Osteocyte (in vitro differentiated cells): Measurements from ENCODE around the gene CNGB1. TPM values are rescaled to one million over a fixed set of nuclear protein-coding genes. Genes with fewer than 3 reads are reported as not detected.
"Not testable (repeated sequence)": the region's sequence is repeated elsewhere in the genome, so short reads cannot be mapped to it uniquely, and the experiment has no call there.

Experiments used
- DNase-seq: peaks from one replicate; pipeline ENCODE4 v3.0.0; 2021; ENCODE audit warnings: mixed read lengths; ENCODE audit not compliant: unreplicated experiment; ENCODE audit errors: extremely low spot score
- H3K27ac Mint-ChIP-seq: one replicate; pipeline ENCODE4 v1.8.0; 2021; ENCODE audit warnings: mild to moderate bottlenecking, mixed read lengths; ENCODE audit not compliant: unreplicated experiment
- H3K27me3 Mint-ChIP-seq: one replicate; pipeline ENCODE4 v1.8.0; 2021; ENCODE audit warnings: mixed read lengths; ENCODE audit not compliant: unreplicated experiment
- H3K36me3 Mint-ChIP-seq: one replicate; pipeline ENCODE4 v1.8.0; 2021; ENCODE audit warnings: mixed read lengths; ENCODE audit not compliant: unreplicated experiment
- H3K4me1 Mint-ChIP-seq: one replicate; pipeline ENCODE4 v1.8.0; 2021; ENCODE audit warnings: mixed read lengths; ENCODE audit not compliant: unreplicated experiment
- H3K4me3 Mint-ChIP-seq: one replicate; pipeline ENCODE4 v1.8.0; 2021; ENCODE audit warnings: mild to moderate bottlenecking, moderate library complexity, mixed read lengths; ENCODE audit not compliant: unreplicated experiment
- H3K9me3 Mint-ChIP-seq: one replicate; pipeline ENCODE4 v1.8.0; 2021; ENCODE audit warnings: mixed read lengths; ENCODE audit not compliant: unreplicated experiment
- CTCF ChIP-seq: fragments of 200-600 bp; sonication (generic); IDR thresholded peaks from 2 replicates; pipeline ENCODE4 v1.5.0; 2021; ENCODE audit warnings: antibody characterized with exemption, mild to moderate bottlenecking, moderate library complexity
- total RNA-seq: library from RNA; stranded (reverse); gene quantifications from 2 replicates; pipeline ENCODE4 v1.2.1, GENCODE V29; 2021

Gene CNGB1
- total RNA-seq, 1 donor from 2014 or later = not detected

- DNase-seq = no peak
- no peak overlapping the region for H3K27ac Mint-ChIP-seq
- no peaks in the 10 kb centered on the region for H3K9me3 Mint-ChIP-seq
- H3K4me3 Mint-ChIP-seq = no peak overlapping the region
- no peaks in the 10 kb centered on the region for H3K36me3 Mint-ChIP-seq
- peaks cover 4% of the 10 kb centered on the region for H3K4me1 Mint-ChIP-seq
- TF ChIP-seq CTCF = no peak
- peaks cover 23% of the 10 kb centered on the region for H3K27me3 Mint-ChIP-seq
Observed at GRCh38 chr16:57897996-57898395, 72.9 kb downstream of the CNGB1 start.

GRCh38 chr16:57897053-57897784 lies 73.7 kb downstream of the CNGB1 start:
- no peak for DNase-seq
- Mint-ChIP-seq H3K36me3 (no peaks in the 10 kb centered on the region), H3K4me1 (peaks cover 4% of the 10 kb centered on the region), H3K27ac (no peak overlapping the region), H3K9me3 (no peaks in the 10 kb centered on the region), H3K4me3 (no peak overlapping the region), H3K27me3 (peaks cover 27% of the 10 kb centered on the region)
- TF ChIP-seq CTCF = no peak

- H3K27me3 Mint-ChIP-seq = peaks cover 26% of the 10 kb centered on the region
- DNase-seq, H3K4me3 Mint-ChIP-seq, H3K27ac Mint-ChIP-seq, H3K36me3 Mint-ChIP-seq, H3K4me1 Mint-ChIP-seq, H3K9me3 Mint-ChIP-seq: not testable (repeated sequence)
Observed at GRCh38 chr16:57895081-57895547, 75.8 kb downstream of the CNGB1 start.

- H3K27ac Mint-ChIP-seq = no peak overlapping the region
Observed at GRCh38 chr16:57894390-57895080, 76.4 kb downstream of the CNGB1 start.

More at GRCh38 chr16:57894390-57895080, 76.4 kb downstream of the CNGB1 start:
- no peaks in the 10 kb centered on the region for H3K9me3 Mint-ChIP-seq
- H3K27me3 Mint-ChIP-seq = peaks cover 27% of the 10 kb centered on the region
- TF ChIP-seq CTCF = no peak
- H3K4me3 Mint-ChIP-seq = no peak overlapping the region
- H3K36me3 Mint-ChIP-seq = no peaks in the 10 kb centered on the region
- DNase-seq = no peak
- peaks cover 4% of the 10 kb centered on the region for H3K4me1 Mint-ChIP-seq
